Liver (tissue), 9 donors: ENCODE data around the gene TSHZ3. TPM values are rescaled to one million over a fixed set of nuclear protein-coding genes. Genes with fewer than 3 reads are reported as not detected.

Experiments used
- DNase-seq: peaks from one replicate; pipeline ENCODE4 v3.0.0-alpha.2; 2017; ENCODE audit warnings: low spot score
- H3K27ac ChIP-seq, 2 donors: one replicate each; pipeline ENCODE4 v1.7.0; 2013; ENCODE audit warnings: inconsistent platforms in 2 of 2, low read length in 2 of 2, control low read depth in 1 of 2, low read depth in 1 of 2, mild to moderate bottlenecking in 1 of 2
- H3K27me3 ChIP-seq, 4 donors: one replicate each; pipeline versions ENCODE4 v1.6.1 to v1.7.0; 2013; ENCODE audit warnings: low read length in 3 of 4, inconsistent platforms in 1 of 4, mild to moderate bottlenecking in 1 of 4, moderate library complexity in 1 of 4; ENCODE audit not compliant: control insufficient read depth in 4 of 4, insufficient read depth in 4 of 4
- H3K36me3 ChIP-seq, 4 donors: one replicate each; pipeline versions ENCODE4 v1.6.1 to v1.7.0; 2013; ENCODE audit warnings: low read length in 3 of 4, mild to moderate bottlenecking in 3 of 4, low read depth in 1 of 4, moderate library complexity in 1 of 4; ENCODE audit not compliant: control insufficient read depth in 4 of 4, insufficient read depth in 3 of 4
- H3K4me1 ChIP-seq, 4 donors: one replicate each; pipeline versions ENCODE4 v1.6.1 to v1.7.0; 2013; ENCODE audit warnings: low read length in 3 of 4, mild to moderate bottlenecking in 3 of 4, moderate library complexity in 1 of 4; ENCODE audit not compliant: control insufficient read depth in 4 of 4, insufficient read depth in 4 of 4
- H3K4me3 ChIP-seq, 3 donors: one replicate each; pipeline versions ENCODE4 v1.6.1 to v1.7.0; 2013; ENCODE audit warnings: low read length in 3 of 3, control low read depth in 1 of 3, low read depth in 1 of 3, mild to moderate bottlenecking in 1 of 3
- H3K9ac ChIP-seq, 2 donors: one replicate each; pipeline ENCODE4 v1.7.0; 2013; ENCODE audit warnings: low read length in 2 of 2, mild to moderate bottlenecking in 2 of 2, moderate library complexity in 2 of 2, control low read depth in 1 of 2, low read depth in 1 of 2
- H3K9me3 ChIP-seq, 4 donors: one replicate each; pipeline versions ENCODE4 v1.6.1 to v1.7.0; 2013; ENCODE audit warnings: low read length in 3 of 4; ENCODE audit not compliant: control insufficient read depth in 4 of 4
- EGR1 ChIP-seq, 2 donors: IDR thresholded peaks; 2 replicates each; pipeline ENCODE4 v1.6.1; 2016 to 2018; ENCODE audit warnings: antibody characterized with exemption in 2 of 2, low read depth in 2 of 2
- FOXA2 ChIP-seq: IDR thresholded peaks from 2 replicates; pipeline ENCODE4 v1.6.1; 2016; ENCODE audit warnings: antibody characterized with exemption
- GABPA ChIP-seq, 2 donors: IDR thresholded peaks in 1 of 2; conservative IDR thresholded peaks in 1 of 2; 2 replicates each; pipeline ENCODE4 v1.6.1; 2016; ENCODE audit warnings: antibody characterized with exemption in 2 of 2, mild to moderate bottlenecking in 1 of 2, moderate library complexity in 1 of 2
- HNF4A ChIP-seq, 2 donors: conservative IDR thresholded peaks; 2 replicates each; pipeline ENCODE4 v1.6.1; 2016; ENCODE audit warnings: antibody characterized with exemption in 2 of 2, mild to moderate bottlenecking in 2 of 2
- HNF4G ChIP-seq: IDR thresholded peaks from 2 replicates; pipeline ENCODE4 v1.6.1; 2016; ENCODE audit warnings: antibody characterized with exemption
- JUND ChIP-seq, 2 donors: IDR thresholded peaks; 2 replicates each; pipeline ENCODE4 v1.6.1; 2016; ENCODE audit warnings: antibody characterized with exemption in 2 of 2
- MAX ChIP-seq: IDR thresholded peaks from 2 replicates; pipeline ENCODE4 v1.6.1; 2016; ENCODE audit warnings: antibody characterized with exemption
- NR2F2 ChIP-seq: IDR thresholded peaks from 2 replicates; pipeline ENCODE4 v1.6.1; 2016; ENCODE audit warnings: antibody characterized with exemption
- RAD21 ChIP-seq, 2 donors: IDR thresholded peaks; 2 replicates each; pipeline ENCODE4 v1.6.1; 2016; ENCODE audit warnings: antibody characterized with exemption in 2 of 2, mild to moderate bottlenecking in 2 of 2
- RXRA ChIP-seq, 2 donors: IDR thresholded peaks; 2 replicates each; pipeline ENCODE4 v1.6.1; 2017 to 2018; ENCODE audit warnings: antibody characterized with exemption in 2 of 2, mild to moderate bottlenecking in 1 of 2
- SP1 ChIP-seq: IDR thresholded peaks from 2 replicates; pipeline ENCODE4 v1.6.1; 2018; ENCODE audit warnings: antibody characterized with exemption, mild to moderate bottlenecking
- YY1 ChIP-seq: IDR thresholded peaks from 2 replicates; pipeline ENCODE4 v1.6.1; 2016; ENCODE audit warnings: antibody characterized with exemption, mild to moderate bottlenecking
- WGBS: extraction: QIAGEN DNeasy Blood & Tissue Kit; methylation state at CpG from one replicate; pipeline ENCODE4 v1.1.7; 2013; 5-methylcytosine and 5-hydroxymethylcytosine counted together
- polyA plus RNA-seq, 2 donors: library from polyadenylated mRNA; stranded (reverse) in 1 of 2; unstranded in 1 of 2; fragments of 200-250 nt in 1 of 2; fragments of >200 nt in 1 of 2; fragmentation: Nextera tagmentation in 1 of 2; extraction: Ambion mirVana in 1 of 2; gene quantifications; one replicate each; pipeline versions ENCODE4 v1.2.1 to v1.2.3, GENCODE V29; 2013 to 2015
- total RNA-seq, 2 donors: library from RNA; depleted of rRNA; stranded (reverse); fragments of >200 nt; gene quantifications; one replicate each; pipeline ENCODE4 v1.2.3, GENCODE V29; 2014
- TF ChIP-seq, protein P1 (sequence below): IDR thresholded peaks from 2 replicates; pipeline ENCODE4 v1.6.1; 2016; ENCODE audit warnings: antibody characterized with exemption
- TF ChIP-seq, protein P2 (sequence below): fragments of 150-350 bp; IDR thresholded peaks from 2 replicates; pipeline ENCODE4 v1.5.1; 2017; ENCODE audit warnings: improper control_type of control experiment, low read depth, low read length; ENCODE audit not compliant: missing input control
- TF ChIP-seq, protein P3 (sequence below): IDR thresholded peaks from 2 replicates; pipeline ENCODE4 v1.6.1; 2016; ENCODE audit warnings: antibody characterized with exemption
- TF ChIP-seq, protein P4 (sequence below): IDR thresholded peaks from 2 replicates; pipeline ENCODE4 v1.6.1; 2016; ENCODE audit warnings: antibody characterized with exemption, mild to moderate bottlenecking
- donor health status: healthy.
- donor health status: healthy.
- donor health status: healthy.
- donor health status: healthy.
- donor health status: healthy.

Gene TSHZ3
- total and polyA plus RNA-seq, 4 donors = 0.42 to 3.3 (median 0.68) TPM

DNA sequence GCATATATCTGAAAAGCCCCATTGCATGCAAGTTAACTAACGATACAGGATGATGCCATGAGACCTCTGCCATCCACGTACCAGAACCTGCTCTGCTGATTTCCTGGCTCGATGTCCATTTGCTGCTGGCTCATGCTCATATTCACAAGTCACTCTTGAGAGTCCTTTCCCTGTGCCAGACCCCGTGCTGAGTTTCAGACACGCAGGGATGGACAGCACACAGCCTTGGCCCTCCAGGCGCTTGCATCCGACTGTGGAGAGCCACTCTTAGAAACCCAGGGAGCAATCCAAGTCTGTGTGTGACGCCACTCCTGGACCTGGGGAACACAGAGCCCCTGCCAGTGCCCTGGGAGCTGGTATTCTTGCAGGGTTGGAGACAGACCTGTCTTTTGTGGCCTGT, 37.6 kb upstream of the TSHZ3 start:
- no peak overlapping the region for H3K27ac ChIP-seq
- TF ChIP-seq, protein P1, sequence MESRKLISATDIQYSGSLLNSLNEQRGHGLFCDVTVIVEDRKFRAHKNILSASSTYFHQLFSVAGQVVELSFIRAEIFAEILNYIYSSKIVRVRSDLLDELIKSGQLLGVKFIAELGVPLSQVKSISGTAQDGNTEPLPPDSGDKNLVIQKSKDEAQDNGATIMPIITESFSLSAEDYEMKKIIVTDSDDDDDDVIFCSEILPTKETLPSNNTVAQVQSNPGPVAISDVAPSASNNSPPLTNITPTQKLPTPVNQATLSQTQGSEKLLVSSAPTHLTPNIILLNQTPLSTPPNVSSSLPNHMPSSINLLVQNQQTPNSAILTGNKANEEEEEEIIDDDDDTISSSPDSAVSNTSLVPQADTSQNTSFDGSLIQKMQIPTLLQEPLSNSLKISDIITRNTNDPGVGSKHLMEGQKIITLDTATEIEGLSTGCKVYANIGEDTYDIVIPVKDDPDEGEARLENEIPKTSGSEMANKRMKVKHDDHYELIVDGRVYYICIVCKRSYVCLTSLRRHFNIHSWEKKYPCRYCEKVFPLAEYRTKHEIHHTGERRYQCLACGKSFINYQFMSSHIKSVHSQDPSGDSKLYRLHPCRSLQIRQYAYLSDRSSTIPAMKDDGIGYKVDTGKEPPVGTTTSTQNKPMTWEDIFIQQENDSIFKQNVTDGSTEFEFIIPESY = no peak
- TF ChIP-seq FOXA2 (no peak), HNF4A (conservative IDR thresholded peaks at IDR 0.05) (no peak), YY1 (no peak), EGR1 (IDR thresholded peaks at IDR 0.05; ENCODE audit: low read depth in 2 of 2) (no peak), MAX (no peak), RAD21 (IDR thresholded peaks at IDR 0.05) (no peak), NR2F2 (no peak), SP1 (no peak), JUND (IDR thresholded peaks at IDR 0.05) (no peak), GABPA (IDR thresholded peaks at IDR 0.05 in 1 of 2, conservative IDR thresholded peaks at IDR 0.05 in 1 of 2) (no peak)
- TF ChIP-seq, protein P2, sequence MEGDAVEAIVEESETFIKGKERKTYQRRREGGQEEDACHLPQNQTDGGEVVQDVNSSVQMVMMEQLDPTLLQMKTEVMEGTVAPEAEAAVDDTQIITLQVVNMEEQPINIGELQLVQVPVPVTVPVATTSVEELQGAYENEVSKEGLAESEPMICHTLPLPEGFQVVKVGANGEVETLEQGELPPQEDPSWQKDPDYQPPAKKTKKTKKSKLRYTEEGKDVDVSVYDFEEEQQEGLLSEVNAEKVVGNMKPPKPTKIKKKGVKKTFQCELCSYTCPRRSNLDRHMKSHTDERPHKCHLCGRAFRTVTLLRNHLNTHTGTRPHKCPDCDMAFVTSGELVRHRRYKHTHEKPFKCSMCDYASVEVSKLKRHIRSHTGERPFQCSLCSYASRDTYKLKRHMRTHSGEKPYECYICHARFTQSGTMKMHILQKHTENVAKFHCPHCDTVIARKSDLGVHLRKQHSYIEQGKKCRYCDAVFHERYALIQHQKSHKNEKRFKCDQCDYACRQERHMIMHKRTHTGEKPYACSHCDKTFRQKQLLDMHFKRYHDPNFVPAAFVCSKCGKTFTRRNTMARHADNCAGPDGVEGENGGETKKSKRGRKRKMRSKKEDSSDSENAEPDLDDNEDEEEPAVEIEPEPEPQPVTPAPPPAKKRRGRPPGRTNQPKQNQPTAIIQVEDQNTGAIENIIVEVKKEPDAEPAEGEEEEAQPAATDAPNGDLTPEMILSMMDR = no peak
- TF ChIP-seq, protein P3, sequence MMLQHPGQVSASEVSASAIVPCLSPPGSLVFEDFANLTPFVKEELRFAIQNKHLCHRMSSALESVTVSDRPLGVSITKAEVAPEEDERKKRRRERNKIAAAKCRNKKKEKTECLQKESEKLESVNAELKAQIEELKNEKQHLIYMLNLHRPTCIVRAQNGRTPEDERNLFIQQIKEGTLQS = no peak
- no peak overlapping the region for H3K4me3 ChIP-seq
- no peaks in the 10 kb centered on the region for H3K4me1 ChIP-seq
- no peak overlapping the region for H3K9ac ChIP-seq
- WGBS = 90% methylated on average over 8 of the region's 8 CpGs
- no peaks in the 10 kb centered on the region for H3K36me3 ChIP-seq
- peaks cover 0 to 9% (median 0%) of the 10 kb centered on the region in 4 donors for H3K27me3 ChIP-seq
- H3K9me3 ChIP-seq = no peaks in the 10 kb centered on the region
- DNase-seq = no peak

- no peaks in the 10 kb centered on the region for H3K4me1 ChIP-seq
- WGBS = 76% methylated on average over 1 of the region's 1 CpG
- no peak for DNase-seq
- H3K4me3 ChIP-seq = no peak overlapping the region
- TF ChIP-seq GABPA (IDR thresholded peaks at IDR 0.05 in 1 of 2, conservative IDR thresholded peaks at IDR 0.05 in 1 of 2) (no peak), MAX (no peak), YY1 (no peak), RAD21 (IDR thresholded peaks at IDR 0.05) (no peak), HNF4G (no peak), NR2F2 (no peak), RXRA (IDR thresholded peaks at IDR 0.05) (no peak)
- TF ChIP-seq, protein P4, sequence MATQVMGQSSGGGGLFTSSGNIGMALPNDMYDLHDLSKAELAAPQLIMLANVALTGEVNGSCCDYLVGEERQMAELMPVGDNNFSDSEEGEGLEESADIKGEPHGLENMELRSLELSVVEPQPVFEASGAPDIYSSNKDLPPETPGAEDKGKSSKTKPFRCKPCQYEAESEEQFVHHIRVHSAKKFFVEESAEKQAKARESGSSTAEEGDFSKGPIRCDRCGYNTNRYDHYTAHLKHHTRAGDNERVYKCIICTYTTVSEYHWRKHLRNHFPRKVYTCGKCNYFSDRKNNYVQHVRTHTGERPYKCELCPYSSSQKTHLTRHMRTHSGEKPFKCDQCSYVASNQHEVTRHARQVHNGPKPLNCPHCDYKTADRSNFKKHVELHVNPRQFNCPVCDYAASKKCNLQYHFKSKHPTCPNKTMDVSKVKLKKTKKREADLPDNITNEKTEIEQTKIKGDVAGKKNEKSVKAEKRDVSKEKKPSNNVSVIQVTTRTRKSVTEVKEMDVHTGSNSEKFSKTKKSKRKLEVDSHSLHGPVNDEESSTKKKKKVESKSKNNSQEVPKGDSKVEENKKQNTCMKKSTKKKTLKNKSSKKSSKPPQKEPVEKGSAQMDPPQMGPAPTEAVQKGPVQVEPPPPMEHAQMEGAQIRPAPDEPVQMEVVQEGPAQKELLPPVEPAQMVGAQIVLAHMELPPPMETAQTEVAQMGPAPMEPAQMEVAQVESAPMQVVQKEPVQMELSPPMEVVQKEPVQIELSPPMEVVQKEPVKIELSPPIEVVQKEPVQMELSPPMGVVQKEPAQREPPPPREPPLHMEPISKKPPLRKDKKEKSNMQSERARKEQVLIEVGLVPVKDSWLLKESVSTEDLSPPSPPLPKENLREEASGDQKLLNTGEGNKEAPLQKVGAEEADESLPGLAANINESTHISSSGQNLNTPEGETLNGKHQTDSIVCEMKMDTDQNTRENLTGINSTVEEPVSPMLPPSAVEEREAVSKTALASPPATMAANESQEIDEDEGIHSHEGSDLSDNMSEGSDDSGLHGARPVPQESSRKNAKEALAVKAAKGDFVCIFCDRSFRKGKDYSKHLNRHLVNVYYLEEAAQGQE = no peak
- TF ChIP-seq, protein P2 = no peak
- no peak overlapping the region for H3K9ac ChIP-seq
- H3K36me3 ChIP-seq = no peaks in the 10 kb centered on the region
- H3K27me3 ChIP-seq = peaks cover 0 to 9% (median 0%) of the 10 kb centered on the region in 4 donors
- no peak overlapping the region for H3K27ac ChIP-seq
- H3K9me3 ChIP-seq = no peaks in the 10 kb centered on the region
Observed at GRCh38 chr19:31385744-31386143, 36.5 kb upstream of the TSHZ3 start.
